Glutamatergic neuron (in vitro differentiated cells): ENCODE measurements around the gene USP44. TPM values are rescaled to one million over a fixed set of nuclear protein-coding genes. Genes with fewer than 3 reads are reported as not detected.

Experiments
- DNase-seq: peaks from one replicate; pipeline ENCODE4 v3.0.0; 2022
- H3K27ac Mint-ChIP-seq: one replicate; pipeline ENCODE4 v1.8.0; 2020; ENCODE audit warnings: mild to moderate bottlenecking, mixed read lengths, inconsistent platforms; ENCODE audit not compliant: unreplicated experiment
- H3K27me3 Mint-ChIP-seq: one replicate; pipeline ENCODE4 v1.8.0; 2020; ENCODE audit warnings: mild to moderate bottlenecking, moderate library complexity, mixed read lengths, inconsistent platforms; ENCODE audit not compliant: unreplicated experiment
- H3K36me3 Mint-ChIP-seq: one replicate; pipeline ENCODE4 v1.8.0; 2020; ENCODE audit warnings: mild to moderate bottlenecking, mixed read lengths, inconsistent platforms; ENCODE audit not compliant: unreplicated experiment
- H3K4me1 Mint-ChIP-seq: one replicate; pipeline ENCODE4 v1.8.0; 2020; ENCODE audit warnings: mild to moderate bottlenecking, low read depth, mixed read lengths, inconsistent platforms; ENCODE audit not compliant: unreplicated experiment
- H3K4me3 Mint-ChIP-seq: one replicate; pipeline ENCODE4 v1.8.0; 2020; ENCODE audit warnings: mild to moderate bottlenecking, mixed read lengths, inconsistent platforms; ENCODE audit not compliant: unreplicated experiment
- H3K9me3 Mint-ChIP-seq: one replicate; pipeline ENCODE4 v1.8.0; 2020; ENCODE audit warnings: mild to moderate bottlenecking, moderate library complexity, mixed read lengths, inconsistent platforms; ENCODE audit not compliant: unreplicated experiment
- CTCF ChIP-seq: fragments of 200-600 bp; sonication (generic); IDR thresholded peaks from one replicate; pipeline ENCODE4 v1.5.0; 2021; ENCODE audit not compliant: partially characterized antibody, unreplicated experiment
- total RNA-seq: library from RNA; stranded (reverse); fragmentation: NEBNext Ultra II Directional; extraction: Animal tissue kit (Norgen Biotek cat#: 25700); gene quantifications from one replicate; pipeline ENCODE4 v1.2.1, GENCODE V29; 2021; ENCODE audit not compliant: unreplicated experiment

Gene USP44
- total RNA-seq, 1 donor from 2014 or later, result 2.7 TPM

GRCh38 chr12:95528431-95528830, 22.8 kb downstream of the USP44 start:
- no peak overlapping the region for H3K4me3 Mint-ChIP-seq
- no peaks in the 10 kb centered on the region for H3K4me1 Mint-ChIP-seq
- no peak for TF ChIP-seq CTCF
- no peaks in the 10 kb centered on the region for H3K9me3 Mint-ChIP-seq
- H3K36me3 Mint-ChIP-seq, result no peaks in the 10 kb centered on the region
- no peaks in the 10 kb centered on the region for H3K27me3 Mint-ChIP-seq
- DNase-seq, result no peak
- no peak overlapping the region for H3K27ac Mint-ChIP-seq

- Mint-ChIP-seq H3K27ac (no peak overlapping the region), H3K4me1 (no peaks in the 10 kb centered on the region), H3K36me3 (no peaks in the 10 kb centered on the region), H3K27me3 (no peaks in the 10 kb centered on the region), H3K9me3 (no peaks in the 10 kb centered on the region), H3K4me3 (no peak overlapping the region)
- no peak for DNase-seq
- no peak for TF ChIP-seq CTCF
Observed at GRCh38 chr12:95522692-95523091, 28.6 kb downstream of the USP44 start.

- Mint-ChIP-seq H3K4me1 (no peaks in the 10 kb centered on the region), H3K4me3 (no peak overlapping the region), H3K36me3 (no peaks in the 10 kb centered on the region), H3K27ac (no peak overlapping the region), H3K9me3 (no peaks in the 10 kb centered on the region), H3K27me3 (no peaks in the 10 kb centered on the region)
- no peak for DNase-seq
- TF ChIP-seq CTCF, result no peak
Observed at GRCh38 chr12:95520816-95521215, 30.5 kb downstream of the USP44 start.

GRCh38 chr12:95518944-95519343, 32.3 kb downstream of the USP44 start:
- TF ChIP-seq CTCF, result no peak

GRCh38 chr12:95517246-95517645, 34.0 kb downstream of the USP44 start:
- Mint-ChIP-seq H3K9me3 (no peaks in the 10 kb centered on the region), H3K4me3 (no peak overlapping the region), H3K36me3 (no peaks in the 10 kb centered on the region), H3K27me3 (no peaks in the 10 kb centered on the region), H3K4me1 (no peaks in the 10 kb centered on the region), H3K27ac (no peak overlapping the region)
- no peak for TF ChIP-seq CTCF
- DNase-seq, result no peak

More at GRCh38 chr12:95518944-95519343, 32.3 kb downstream of the USP44 start:
- H3K9me3 Mint-ChIP-seq, result no peaks in the 10 kb centered on the region
- DNase-seq, result no peak
- no peaks in the 10 kb centered on the region for H3K36me3 Mint-ChIP-seq
- H3K27me3 Mint-ChIP-seq, result no peaks in the 10 kb centered on the region
- H3K27ac Mint-ChIP-seq, result no peak overlapping the region
- no peaks in the 10 kb centered on the region for H3K4me1 Mint-ChIP-seq
- H3K4me3 Mint-ChIP-seq, result no peak overlapping the region
